ENCODE results near the gene VWA7.

The VWA7 gene

DNA sequence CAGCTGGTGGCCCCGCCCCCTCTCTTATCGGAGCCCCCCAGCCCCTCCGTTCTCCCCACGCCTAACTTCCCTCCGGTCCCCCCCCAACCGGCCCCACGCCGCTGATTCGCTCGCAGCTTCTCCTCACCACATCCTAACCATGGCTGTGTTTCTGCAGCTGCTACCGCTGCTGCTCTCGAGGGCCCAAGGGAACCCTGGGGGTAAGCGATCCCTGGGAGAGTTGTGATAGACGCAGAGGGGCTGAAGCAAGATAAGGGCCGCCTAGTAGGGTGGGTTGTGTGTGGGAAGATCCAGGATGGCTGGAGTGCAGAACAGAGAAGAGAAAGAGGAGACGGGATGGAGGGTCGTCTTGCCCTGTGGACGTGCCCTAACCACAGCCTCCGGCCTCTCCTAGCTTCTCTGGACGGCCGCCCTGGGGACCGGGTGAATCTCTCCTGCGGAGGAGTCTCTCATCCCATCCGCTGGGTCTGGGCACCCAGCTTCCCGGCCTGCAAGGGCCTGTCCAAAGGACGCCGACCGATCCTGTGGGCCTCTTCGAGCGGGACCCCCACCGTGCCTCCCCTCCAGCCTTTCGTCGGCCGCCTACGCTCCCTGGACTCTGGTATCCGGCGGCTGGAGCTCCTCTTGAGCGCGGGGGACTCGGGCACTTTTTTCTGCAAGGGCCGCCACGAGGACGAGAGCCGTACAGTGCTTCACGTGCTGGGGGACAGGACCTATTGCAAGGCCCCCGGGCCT is 53.7 kb downstream of the VWA7 start, which contains the start of gene MPIG6B:
MPIG6B (plus strand) TSS at position 129 of the 735 bp plus-strand sequence; CDS start at position 140, 11 bp downstream.
- TF ChIP-seq BACH2 (CRISPR knock-in tag; IDR thresholded peaks at IDR 0.05; ENCODE audit: borderline replicate concordance) (no peak), CSDC2 (CRISPR knock-in tag; IDR thresholded peaks at IDR 0.05) (no peak)
- peak; percentile 14; the same call in 1 of the 3 replicates for ATAC-seq

DNA sequence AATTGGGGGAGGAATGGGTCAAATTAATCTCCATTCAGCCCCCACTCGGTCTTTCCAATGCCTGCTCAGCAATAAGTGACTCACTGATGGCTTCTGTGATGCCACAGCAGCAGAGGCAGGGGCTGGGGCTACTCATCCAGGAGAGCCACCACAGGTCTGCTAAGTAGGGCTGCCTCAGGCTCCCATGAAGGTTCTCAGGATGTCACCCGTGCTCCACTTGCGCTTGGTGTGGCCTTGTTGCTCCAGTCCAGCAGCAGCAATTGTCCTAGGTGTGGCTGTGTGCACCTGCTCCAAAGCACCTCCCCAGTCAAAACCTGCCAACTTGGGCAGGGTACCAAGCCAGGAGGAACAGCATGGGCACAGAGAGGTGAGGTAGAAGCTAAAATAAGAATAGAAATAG is 55.0 kb downstream of the VWA7 start:
- TF ChIP-seq RARB (CRISPR knock-in tag; IDR thresholded peaks at IDR 0.05), result no peak
- TF ChIP-seq ZNF8 (CRISPR knock-in tag; IDR thresholded peaks at IDR 0.05), result no peak
- TF ChIP-seq ZFP3 (CRISPR knock-in tag; IDR thresholded peaks at IDR 0.05), result no peak
- TF ChIP-seq BACH2 (CRISPR knock-in tag; IDR thresholded peaks at IDR 0.05; ENCODE audit: borderline replicate concordance), result no peak
- TF ChIP-seq, protein P1, sequence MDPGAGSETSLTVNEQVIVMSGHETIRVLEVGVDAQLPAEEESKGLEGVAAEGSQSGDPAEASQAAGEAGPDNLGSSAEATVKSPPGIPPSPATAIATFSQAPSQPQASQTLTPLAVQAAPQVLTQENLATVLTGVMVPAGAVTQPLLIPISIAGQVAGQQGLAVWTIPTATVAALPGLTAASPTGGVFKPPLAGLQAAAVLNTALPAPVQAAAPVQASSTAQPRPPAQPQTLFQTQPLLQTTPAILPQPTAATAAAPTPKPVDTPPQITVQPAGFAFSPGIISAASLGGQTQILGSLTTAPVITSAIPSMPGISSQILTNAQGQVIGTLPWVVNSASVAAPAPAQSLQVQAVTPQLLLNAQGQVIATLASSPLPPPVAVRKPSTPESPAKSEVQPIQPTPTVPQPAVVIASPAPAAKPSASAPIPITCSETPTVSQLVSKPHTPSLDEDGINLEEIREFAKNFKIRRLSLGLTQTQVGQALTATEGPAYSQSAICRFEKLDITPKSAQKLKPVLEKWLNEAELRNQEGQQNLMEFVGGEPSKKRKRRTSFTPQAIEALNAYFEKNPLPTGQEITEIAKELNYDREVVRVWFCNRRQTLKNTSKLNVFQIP (CRISPR knock-in tag; IDR thresholded peaks at IDR 0.05; ENCODE audit: borderline replicate concordance, low read depth), result no peak
- TF ChIP-seq SNAI2 (CRISPR knock-in tag; IDR thresholded peaks at IDR 0.05), result no peak
- TF ChIP-seq ZFP30 (CRISPR knock-in tag; IDR thresholded peaks at IDR 0.05), result no peak
- TF ChIP-seq, protein P2, sequence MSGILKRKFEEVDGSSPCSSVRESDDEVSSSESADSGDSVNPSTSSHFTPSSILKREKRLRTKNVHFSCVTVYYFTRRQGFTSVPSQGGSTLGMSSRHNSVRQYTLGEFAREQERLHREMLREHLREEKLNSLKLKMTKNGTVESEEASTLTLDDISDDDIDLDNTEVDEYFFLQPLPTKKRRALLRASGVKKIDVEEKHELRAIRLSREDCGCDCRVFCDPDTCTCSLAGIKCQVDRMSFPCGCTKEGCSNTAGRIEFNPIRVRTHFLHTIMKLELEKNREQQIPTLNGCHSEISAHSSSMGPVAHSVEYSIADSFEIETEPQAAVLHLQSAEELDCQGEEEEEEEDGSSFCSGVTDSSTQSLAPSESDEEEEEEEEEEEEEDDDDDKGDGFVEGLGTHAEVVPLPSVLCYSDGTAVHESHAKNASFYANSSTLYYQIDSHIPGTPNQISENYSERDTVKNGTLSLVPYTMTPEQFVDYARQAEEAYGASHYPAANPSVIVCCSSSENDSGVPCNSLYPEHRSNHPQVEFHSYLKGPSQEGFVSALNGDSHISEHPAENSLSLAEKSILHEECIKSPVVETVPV (CRISPR knock-in tag; IDR thresholded peaks at IDR 0.05), result no peak
- no peak for TF ChIP-seq TOX (CRISPR knock-in tag; IDR thresholded peaks at IDR 0.05; ENCODE audit: borderline replicate concordance)
- no peak for TF ChIP-seq CSDC2 (CRISPR knock-in tag; IDR thresholded peaks at IDR 0.05)
- no peak for TF ChIP-seq TCF4 (CRISPR knock-in tag; IDR thresholded peaks at IDR 0.05; ENCODE audit: borderline replicate concordance)
- no peak for TF ChIP-seq GLIS3 (CRISPR knock-in tag; IDR thresholded peaks at IDR 0.05)
- TF ChIP-seq ZNF565 (CRISPR knock-in tag; conservative IDR thresholded peaks at IDR 0.05; ENCODE audit: low read depth), result no peak
- TF ChIP-seq PPARA (CRISPR knock-in tag; IDR thresholded peaks at IDR 0.05; ENCODE audit: borderline replicate concordance), result no peak
- TF ChIP-seq, protein P3, sequence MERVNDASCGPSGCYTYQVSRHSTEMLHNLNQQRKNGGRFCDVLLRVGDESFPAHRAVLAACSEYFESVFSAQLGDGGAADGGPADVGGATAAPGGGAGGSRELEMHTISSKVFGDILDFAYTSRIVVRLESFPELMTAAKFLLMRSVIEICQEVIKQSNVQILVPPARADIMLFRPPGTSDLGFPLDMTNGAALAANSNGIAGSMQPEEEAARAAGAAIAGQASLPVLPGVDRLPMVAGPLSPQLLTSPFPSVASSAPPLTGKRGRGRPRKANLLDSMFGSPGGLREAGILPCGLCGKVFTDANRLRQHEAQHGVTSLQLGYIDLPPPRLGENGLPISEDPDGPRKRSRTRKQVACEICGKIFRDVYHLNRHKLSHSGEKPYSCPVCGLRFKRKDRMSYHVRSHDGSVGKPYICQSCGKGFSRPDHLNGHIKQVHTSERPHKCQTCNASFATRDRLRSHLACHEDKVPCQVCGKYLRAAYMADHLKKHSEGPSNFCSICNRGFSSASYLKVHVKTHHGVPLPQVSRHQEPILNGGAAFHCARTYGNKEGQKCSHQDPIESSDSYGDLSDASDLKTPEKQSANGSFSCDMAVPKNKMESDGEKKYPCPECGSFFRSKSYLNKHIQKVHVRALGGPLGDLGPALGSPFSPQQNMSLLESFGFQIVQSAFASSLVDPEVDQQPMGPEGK (CRISPR knock-in tag; IDR thresholded peaks at IDR 0.05; ENCODE audit: borderline replicate concordance), result no peak
- no peak for TF ChIP-seq ZC3H10 (CRISPR knock-in tag; IDR thresholded peaks at IDR 0.05)
- no peak for TF ChIP-seq ISL1 (CRISPR knock-in tag; IDR thresholded peaks at IDR 0.05)
- no peak for TF ChIP-seq OSR1 (CRISPR knock-in tag; IDR thresholded peaks at IDR 0.05)
- TF ChIP-seq ZNF70 (CRISPR knock-in tag; IDR thresholded peaks at IDR 0.05), result no peak
- no peak for ATAC-seq

DNA sequence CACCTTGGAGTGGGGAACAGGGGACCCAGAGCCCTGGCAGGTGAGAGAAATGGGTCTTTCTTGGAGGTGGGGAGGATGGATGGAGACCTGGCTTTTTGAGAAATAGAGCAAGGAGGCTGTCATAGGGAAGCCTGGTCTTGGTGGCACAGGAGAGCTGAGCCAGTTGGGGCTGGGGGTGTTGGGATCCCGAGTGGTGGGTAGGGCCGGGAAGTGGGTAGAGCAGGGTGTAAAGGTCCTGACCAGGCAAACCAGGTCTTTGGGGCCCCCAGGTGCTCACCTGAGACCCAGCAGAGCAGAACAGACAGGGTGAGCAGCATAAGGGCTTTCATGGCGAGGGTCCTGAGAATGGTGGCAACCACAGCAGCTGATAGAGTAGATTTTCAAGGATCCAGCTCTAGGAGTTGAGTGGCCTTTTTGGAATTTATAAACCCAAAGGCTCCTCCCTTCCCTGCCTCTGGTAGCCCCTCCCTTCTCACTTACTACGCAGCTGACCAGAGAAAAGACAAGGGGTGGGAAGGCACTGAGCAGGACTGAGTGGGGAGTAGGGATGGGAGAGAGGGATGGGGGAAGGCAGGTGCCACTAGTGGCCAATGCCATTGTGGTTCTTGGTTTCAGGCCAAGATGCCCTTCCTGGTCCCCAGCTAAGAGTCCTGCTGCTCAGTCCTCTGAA is 55.6 kb downstream of the VWA7 start, which contains the start of gene LY6G6C:
LY6G6C (minus strand) TSS at position 396 of the 670 bp plus-strand sequence; CDS start at position 329, 67 bp downstream.
- no peak for ATAC-seq
- TF ChIP-seq ESRRG (CRISPR knock-in tag; IDR thresholded peaks at IDR 0.05) (no peak), ZNF8 (CRISPR knock-in tag; IDR thresholded peaks at IDR 0.05) (no peak), GLIS3 (CRISPR knock-in tag; IDR thresholded peaks at IDR 0.05) (no peak), ZC3H10 (CRISPR knock-in tag; IDR thresholded peaks at IDR 0.05) (no peak), OSR1 (CRISPR knock-in tag; IDR thresholded peaks at IDR 0.05) (no peak), ZNF70 (CRISPR knock-in tag; IDR thresholded peaks at IDR 0.05) (no peak), ISL1 (CRISPR knock-in tag; IDR thresholded peaks at IDR 0.05) (no peak), CSDC2 (CRISPR knock-in tag; IDR thresholded peaks at IDR 0.05) (no peak)
- TF ChIP-seq, protein P2 (CRISPR knock-in tag; IDR thresholded peaks at IDR 0.05), result no peak
- TF ChIP-seq, protein P4, sequence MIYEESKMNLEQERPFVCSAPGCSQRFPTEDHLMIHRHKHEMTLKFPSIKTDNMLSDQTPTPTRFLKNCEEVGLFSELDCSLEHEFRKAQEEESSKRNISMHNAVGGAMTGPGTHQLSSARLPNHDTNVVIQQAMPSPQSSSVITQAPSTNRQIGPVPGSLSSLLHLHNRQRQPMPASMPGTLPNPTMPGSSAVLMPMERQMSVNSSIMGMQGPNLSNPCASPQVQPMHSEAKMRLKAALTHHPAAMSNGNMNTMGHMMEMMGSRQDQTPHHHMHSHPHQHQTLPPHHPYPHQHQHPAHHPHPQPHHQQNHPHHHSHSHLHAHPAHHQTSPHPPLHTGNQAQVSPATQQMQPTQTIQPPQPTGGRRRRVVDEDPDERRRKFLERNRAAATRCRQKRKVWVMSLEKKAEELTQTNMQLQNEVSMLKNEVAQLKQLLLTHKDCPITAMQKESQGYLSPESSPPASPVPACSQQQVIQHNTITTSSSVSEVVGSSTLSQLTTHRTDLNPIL (CRISPR knock-in tag; IDR thresholded peaks at IDR 0.05; ENCODE audit: low read depth), result no peak
- TF ChIP-seq, protein P5, sequence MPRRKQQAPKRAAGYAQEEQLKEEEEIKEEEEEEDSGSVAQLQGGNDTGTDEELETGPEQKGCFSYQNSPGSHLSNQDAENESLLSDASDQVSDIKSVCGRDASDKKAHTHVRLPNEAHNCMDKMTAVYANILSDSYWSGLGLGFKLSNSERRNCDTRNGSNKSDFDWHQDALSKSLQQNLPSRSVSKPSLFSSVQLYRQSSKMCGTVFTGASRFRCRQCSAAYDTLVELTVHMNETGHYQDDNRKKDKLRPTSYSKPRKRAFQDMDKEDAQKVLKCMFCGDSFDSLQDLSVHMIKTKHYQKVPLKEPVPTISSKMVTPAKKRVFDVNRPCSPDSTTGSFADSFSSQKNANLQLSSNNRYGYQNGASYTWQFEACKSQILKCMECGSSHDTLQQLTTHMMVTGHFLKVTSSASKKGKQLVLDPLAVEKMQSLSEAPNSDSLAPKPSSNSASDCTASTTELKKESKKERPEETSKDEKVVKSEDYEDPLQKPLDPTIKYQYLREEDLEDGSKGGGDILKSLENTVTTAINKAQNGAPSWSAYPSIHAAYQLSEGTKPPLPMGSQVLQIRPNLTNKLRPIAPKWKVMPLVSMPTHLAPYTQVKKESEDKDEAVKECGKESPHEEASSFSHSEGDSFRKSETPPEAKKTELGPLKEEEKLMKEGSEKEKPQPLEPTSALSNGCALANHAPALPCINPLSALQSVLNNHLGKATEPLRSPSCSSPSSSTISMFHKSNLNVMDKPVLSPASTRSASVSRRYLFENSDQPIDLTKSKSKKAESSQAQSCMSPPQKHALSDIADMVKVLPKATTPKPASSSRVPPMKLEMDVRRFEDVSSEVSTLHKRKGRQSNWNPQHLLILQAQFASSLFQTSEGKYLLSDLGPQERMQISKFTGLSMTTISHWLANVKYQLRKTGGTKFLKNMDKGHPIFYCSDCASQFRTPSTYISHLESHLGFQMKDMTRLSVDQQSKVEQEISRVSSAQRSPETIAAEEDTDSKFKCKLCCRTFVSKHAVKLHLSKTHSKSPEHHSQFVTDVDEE (CRISPR knock-in tag; IDR thresholded peaks at IDR 0.05), result no peak

Data from SK-N-SH treated with all-trans-retinoic acid at 6 μM for 48 hours (cell line).